Endothelial cell of umbilical vein (primary cell): ENCODE measurements around the gene DIS3L2.

ENCODE experiments used
- CTCF ChIP-seq, 2 donors: IDR thresholded peaks; 1 replicate in 1 of 2; 2 replicates in 1 of 2; pipeline ENCODE4 v1.5.1; 2011; ENCODE audit warnings: low read length in 2 of 2, mild to moderate bottlenecking in 2 of 2, moderate library complexity in 2 of 2, control low read depth in 1 of 2, inconsistent platforms in 1 of 2, low read depth in 1 of 2; ENCODE audit not compliant: insufficient read depth in 1 of 2; ENCODE audit errors: extremely low read depth in 1 of 2
- EZH2 ChIP-seq: IDR thresholded peaks from 2 replicates; pipeline ENCODE4 v1.6.1; 2012; ENCODE audit warnings: borderline replicate concordance, low read depth, mild to moderate bottlenecking, moderate library complexity, low read length, inconsistent platforms; ENCODE audit not compliant: severe bottlenecking
- FOS ChIP-seq: IDR thresholded peaks from 2 replicates; pipeline ENCODE4 v1.6.1; 2011; ENCODE audit warnings: mild to moderate bottlenecking, low read length, moderate library complexity, borderline replicate concordance; ENCODE audit not compliant: insufficient read depth
- GATA2 ChIP-seq: IDR thresholded peaks from 2 replicates; pipeline ENCODE4 v1.7.0; 2011; ENCODE audit warnings: low read depth, mild to moderate bottlenecking, moderate library complexity, mixed read lengths, low read length; ENCODE audit not compliant: insufficient read length, insufficient read depth
- JUN ChIP-seq: IDR thresholded peaks from 2 replicates; pipeline ENCODE4 v1.6.1; 2011; ENCODE audit warnings: borderline replicate concordance, low read depth; ENCODE audit not compliant: insufficient read length, insufficient read depth
- MAX ChIP-seq: IDR thresholded peaks from 2 replicates; pipeline ENCODE4 v1.6.1; 2011; ENCODE audit not compliant: insufficient read depth, insufficient read length
- POLR2A ChIP-seq: IDR thresholded peaks from 2 replicates; pipeline ENCODE4 v1.6.1; 2012; ENCODE audit warnings: low read depth, mild to moderate bottlenecking, control low read depth, low read length
- POLR2AphosphoS5 ChIP-seq: IDR thresholded peaks from 2 replicates; pipeline ENCODE4 v1.6.1; 2012; ENCODE audit warnings: low read depth, mild to moderate bottlenecking, control low read depth, low read length, moderate library complexity; ENCODE audit not compliant: insufficient read depth

- no peak for TF ChIP-seq POLR2A
- TF ChIP-seq JUN = no peak
- no peak for TF ChIP-seq MAX
- TF ChIP-seq CTCF (IDR thresholded peaks at IDR 0.05; ENCODE audit: extremely low read depth in 1 of 2, insufficient read depth in 1 of 2, low read depth in 1 of 2, low read length in 2 of 2) = no peak
- no peak for TF ChIP-seq EZH2
- no peak for TF ChIP-seq GATA2
- no peak for TF ChIP-seq FOS
- TF ChIP-seq POLR2AphosphoS5 = no peak
Observed at GRCh38 chr2:232008907-232009638, 47.6 kb downstream of the DIS3L2 start.
